Raji (cell line): Measurements from ENCODE around the gene CRTC2.

ENCODE experiments used
- POLR2A ChIP-seq: IDR thresholded peaks from 2 replicates; pipeline ENCODE4 v1.6.1; 2011; ENCODE audit warnings: low read depth, low read length, control low read depth; ENCODE audit not compliant: insufficient read depth

CRTC2 gene

GRCh38 chr1:153960206-153960605 is 1.8 kb upstream of the CRTC2 start:
- TF ChIP-seq POLR2A: no peak

- TF ChIP-seq POLR2A: no peak
Observed at GRCh38 chr1:153959454-153959853, 1.0 kb upstream of the CRTC2 start.

GRCh38 chr1:153958961-153959260 is 499 bp upstream of the CRTC2 start:
- no peak for TF ChIP-seq POLR2A

- no peak; the same call in 1 of the 2 replicates for TF ChIP-seq POLR2A
Observed at GRCh38 chr1:153957744-153958110, 685 bp downstream of the CRTC2 start.

GRCh38 chr1:153956997-153957715 is 1.3 kb downstream of the CRTC2 start:
- TF ChIP-seq POLR2A: no peak

GRCh38 chr1:153954826-153955225 is 3.6 kb downstream of the CRTC2 start:
- no peak for TF ChIP-seq POLR2A

GRCh38 chr1:153953859-153954365 is 4.5 kb downstream of the CRTC2 start:
- TF ChIP-seq POLR2A: no peak

- no peak for TF ChIP-seq POLR2A
Observed at GRCh38 chr1:153951801-153952200, 6.6 kb downstream of the CRTC2 start.

- no peak for TF ChIP-seq POLR2A
Observed at GRCh38 chr1:153951183-153951582, 7.2 kb downstream of the CRTC2 start.

- no peak; the same call in 1 of the 2 replicates for TF ChIP-seq POLR2A
Observed at GRCh38 chr1:153946622-153947241, 11.7 kb downstream of the CRTC2 start, which contains the start of gene DENND4B. Gene DENND4B, minus strand, starts transcription at chr1:153946718. Its CDS starts 2,344 bp downstream, at chr1:153944374.

- peak; percentile 74 for TF ChIP-seq POLR2A
Observed at GRCh38 chr1:153945795-153946621, 12.4 kb downstream of the CRTC2 start.

- peak; percentile 64 for TF ChIP-seq POLR2A
Observed at GRCh38 chr1:153945131-153945794, 13.1 kb downstream of the CRTC2 start.

- no peak for TF ChIP-seq POLR2A
Observed at GRCh38 chr1:153944827-153945117, 13.6 kb downstream of the CRTC2 start.

GRCh38 chr1:153944005-153944826 is 14.2 kb downstream of the CRTC2 start:
- no peak for TF ChIP-seq POLR2A
